ACHN (cell line): ENCODE data around the gene STAG2.
"Not testable (repeated sequence)": the region's sequence is repeated elsewhere in the genome, so short reads cannot be mapped to it uniquely, and the experiment has no call there.

Experiments
- DNase-seq: peaks from one replicate; pipeline ENCODE4 v3.0.0-alpha.2; 2015
- in situ Hi-C: cut with HindIII; loops from 2 replicates; pipeline ENCODE4 v1.10.0; 2017; ENCODE audit warnings: low sequenced_read_pairs, low pct_ligation_motif_present, low pct_unique_long_range_greater_than_20kb

STAG2 gene

GRCh38 chrX:124016825-124017224, 55.3 kb downstream of the STAG2 start:
- in situ Hi-C loops, result no loop called here
- no peak for DNase-seq

GRCh38 chrX:124018023-124018422, 56.5 kb downstream of the STAG2 start:
- no peak for DNase-seq
- in situ Hi-C loops, result no loop called here

- DNase-seq, result peak; percentile 8
- in situ Hi-C loops, result no loop called here
These were observed 62.3 kb downstream of the STAG2 start for GRCh38 chrX:124023838-124024238.

GRCh38 chrX:124026529-124026928, 65.0 kb downstream of the STAG2 start:
- no peak for DNase-seq
- in situ Hi-C loops, result no loop called here

- in situ Hi-C loops, result no loop called here
- DNase-seq, result no peak
These were observed 66.7 kb downstream of the STAG2 start for GRCh38 chrX:124028182-124028581.

GRCh38 chrX:124030520-124030919, 69.0 kb downstream of the STAG2 start:
- DNase-seq, result no peak
- in situ Hi-C loops, result no loop called here

GRCh38 chrX:124033821-124034220, 72.3 kb downstream of the STAG2 start:
- DNase-seq, result no peak
- in situ Hi-C loops, result no loop called here

GRCh38 chrX:124035657-124036056, 74.2 kb downstream of the STAG2 start:
- DNase-seq, result no peak
- in situ Hi-C loops, result no loop called here

GRCh38 chrX:124042042-124042441, 80.5 kb downstream of the STAG2 start:
- DNase-seq, result no peak
- in situ Hi-C loops, result no loop called here

GRCh38 chrX:124045109-124045508, 83.6 kb downstream of the STAG2 start:
- in situ Hi-C loops, result no loop called here
- DNase-seq, result no peak

- in situ Hi-C loops, DNase-seq: not testable (repeated sequence)
These were observed 122.9 kb downstream of the STAG2 start for GRCh38 chrX:124084417-124084816.

GRCh38 chrX:124085063-124085462, 123.6 kb downstream of the STAG2 start:
- in situ Hi-C loops, result no loop called here
- DNase-seq, result no peak

- in situ Hi-C loops, result no loop called here
- DNase-seq, result no peak
These were observed 124.9 kb downstream of the STAG2 start for GRCh38 chrX:124086411-124086810.

GRCh38 chrX:124087000-124087746, 125.7 kb downstream of the STAG2 start:
- DNase-seq, result no peak
- in situ Hi-C loops, result no loop called here

- in situ Hi-C loops, result no loop called here
These were observed 131.7 kb downstream of the STAG2 start for GRCh38 chrX:124093222-124093621.

GRCh38 chrX:124097116-124097515, 135.6 kb downstream of the STAG2 start:
- no peak for DNase-seq
- in situ Hi-C loops, result no loop called here

More at GRCh38 chrX:124093222-124093621, 131.7 kb downstream of the STAG2 start:
- no peak for DNase-seq

GRCh38 chrX:124098089-124098488, 136.6 kb downstream of the STAG2 start:
- in situ Hi-C loops, result no loop called here
- DNase-seq, result peak; percentile 27

GRCh38 chrX:124103966-124104365, 142.5 kb downstream of the STAG2 start:
- in situ Hi-C loops, result no loop called here
- no peak for DNase-seq

GRCh38 chrX:124104512-124104911, 143.0 kb downstream of the STAG2 start:
- DNase-seq, in situ Hi-C loops: not testable (repeated sequence)
